ENCODE measurements around the gene ANO7.

Gene ANO7

DNA sequence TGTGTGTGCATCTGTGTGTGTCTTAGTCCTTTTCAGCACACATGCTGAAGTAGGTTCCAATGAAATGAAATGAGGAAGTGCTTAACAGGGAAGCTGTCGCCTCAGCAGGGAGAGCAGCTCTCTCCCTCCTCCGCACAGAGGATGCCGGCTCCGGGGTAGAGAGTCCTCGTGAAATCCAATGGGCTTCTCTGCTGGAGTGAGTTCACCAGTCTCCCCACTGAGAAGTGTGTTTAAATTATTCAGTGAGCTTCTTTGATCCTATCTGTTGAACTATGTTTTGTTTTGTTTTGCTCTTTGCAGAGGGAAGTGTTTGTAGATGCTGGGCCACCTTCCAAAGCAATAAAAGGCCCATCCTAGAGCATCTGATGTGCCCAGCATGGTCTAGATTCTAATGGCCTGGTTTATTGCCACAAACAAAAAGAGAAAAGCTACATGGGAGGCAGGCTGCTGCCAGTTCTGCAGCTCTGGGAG, 31.5 kb upstream of the ANO7 start:
- no peaks in the 10 kb centered on the region for H3K27me3 ChIP-seq (ENCODE audit: control insufficient read depth, low read length)
- H3K27ac ChIP-seq (ENCODE audit: low read depth, low read length), result no peak overlapping the region
- TF ChIP-seq CTCF (IDR thresholded peaks at IDR 0.05; ENCODE audit: low read depth, low read length, poor library complexity, severe bottlenecking) (no peak), EZH2phosphoT487 (IDR thresholded peaks at IDR 0.05; ENCODE audit: borderline replicate concordance, low read length) (no peak)
- no peaks in the 10 kb centered on the region for H3F3A ChIP-seq (ENCODE audit: control insufficient read depth, insufficient read depth)
- H3K9me2 ChIP-seq (replicated peaks; ENCODE audit: control insufficient read depth, low read length), result no peaks in the 10 kb centered on the region
- no peaks in the 10 kb centered on the region for H4K20me1 ChIP-seq (ENCODE audit: control insufficient read depth, insufficient read depth, low read depth, low read length)
- no peaks in the 10 kb centered on the region for H3K9me3 ChIP-seq (ENCODE audit: control insufficient read depth, insufficient read depth, low read length)
- no peaks in the 10 kb centered on the region; the same call in 1 of the 2 replicates for H3K4me1 ChIP-seq (ENCODE audit: control insufficient read depth, low read length)
- peaks cover 16% of the 10 kb centered on the region for H3K79me2 ChIP-seq (ENCODE audit: control insufficient read depth, low read length)
- H3K4me2 ChIP-seq (ENCODE audit: low read length), result no peak overlapping the region
- H3K4me3 ChIP-seq (ENCODE audit: low read length), result no peak overlapping the region
- peaks cover 70% of the 10 kb centered on the region for H3K36me3 ChIP-seq (ENCODE audit: control insufficient read depth, low read length)

DNA sequence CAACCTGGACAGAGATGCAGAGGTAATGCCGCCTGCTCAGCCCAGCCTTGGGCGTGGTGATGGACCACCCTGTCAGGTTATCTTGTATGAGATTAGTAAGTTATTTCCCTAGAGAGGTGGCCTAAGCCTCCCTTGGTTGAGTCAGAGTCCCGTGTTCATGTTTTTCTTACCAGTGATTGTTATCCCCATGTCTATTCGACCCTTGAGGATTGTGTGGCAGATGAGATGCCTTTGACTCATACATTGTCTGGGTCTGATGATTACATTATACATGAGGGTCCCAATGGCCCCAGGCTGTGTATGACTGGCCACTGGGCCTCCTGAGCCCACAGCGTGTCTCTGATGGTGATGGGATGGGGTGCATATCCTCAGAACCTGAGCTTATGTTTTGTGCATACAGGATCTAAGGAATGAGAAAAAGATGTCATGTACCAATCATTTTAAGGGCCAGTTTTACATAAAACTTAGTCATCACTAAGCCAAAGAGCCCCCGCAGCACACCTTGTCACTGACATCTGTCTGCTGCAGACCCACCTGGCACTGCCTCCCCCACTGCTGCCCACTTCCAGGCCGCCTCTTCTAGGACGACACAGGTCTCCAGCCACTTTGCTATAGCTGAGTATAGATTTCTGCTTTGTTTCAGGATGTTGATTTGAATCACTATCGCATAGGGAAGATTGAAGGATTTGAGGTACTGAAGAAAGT, 30.5 kb upstream of the ANO7 start:
- Histone ChIP-seq H3K36me3 (ENCODE audit: control insufficient read depth, low read length) (peaks cover 67% of the 10 kb centered on the region), H3K4me2 (ENCODE audit: low read length) (no peak overlapping the region), H3K27me3 (ENCODE audit: control insufficient read depth, low read length) (no peaks in the 10 kb centered on the region), H3K4me3 (ENCODE audit: low read length) (no peak overlapping the region), H4K20me1 (ENCODE audit: control insufficient read depth, insufficient read depth, low read depth, low read length) (no peaks in the 10 kb centered on the region), H3K27ac (ENCODE audit: low read depth, low read length) (no peak overlapping the region), H3K9me2 (replicated peaks; ENCODE audit: control insufficient read depth, low read length) (no peaks in the 10 kb centered on the region), H3K4me1 (ENCODE audit: control insufficient read depth, low read length) (no peaks in the 10 kb centered on the region), H3K79me2 (ENCODE audit: control insufficient read depth, low read length) (peaks cover 6% of the 10 kb centered on the region), H3K9me3 (ENCODE audit: control insufficient read depth, insufficient read depth, low read length) (no peaks in the 10 kb centered on the region), H3F3A (ENCODE audit: control insufficient read depth, insufficient read depth) (no peaks in the 10 kb centered on the region)
- no peak for TF ChIP-seq EZH2phosphoT487 (IDR thresholded peaks at IDR 0.05; ENCODE audit: borderline replicate concordance, low read length)
- no peak for TF ChIP-seq CTCF (IDR thresholded peaks at IDR 0.05; ENCODE audit: low read depth, low read length, poor library complexity, severe bottlenecking)

DNA sequence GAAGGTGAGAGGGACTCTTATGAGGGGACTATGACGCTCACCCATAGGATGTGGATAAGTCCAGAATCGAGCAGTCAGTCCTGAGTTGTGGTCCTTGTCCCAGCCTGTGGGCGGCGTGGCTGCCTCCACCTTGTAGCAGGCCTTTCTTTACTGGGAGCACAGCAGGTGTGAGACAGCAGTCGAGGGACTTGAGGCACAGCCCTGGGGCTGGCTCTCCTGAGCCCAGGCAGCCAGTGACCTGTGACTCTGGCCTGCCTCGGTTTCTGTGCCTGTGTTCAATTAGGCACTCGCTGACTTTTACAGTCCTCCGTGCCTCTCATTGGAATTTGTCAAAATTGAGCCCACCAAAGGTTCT, 30.0 kb upstream of the ANO7 start:
- Histone ChIP-seq H3K4me2 (ENCODE audit: low read length) (no peak overlapping the region), H3K9me2 (replicated peaks; ENCODE audit: control insufficient read depth, low read length) (no peaks in the 10 kb centered on the region), H3K79me2 (ENCODE audit: control insufficient read depth, low read length) (peaks cover 1% of the 10 kb centered on the region; the same call in 1 of the 2 replicates), H3K36me3 (ENCODE audit: control insufficient read depth, low read length) (peaks cover 67% of the 10 kb centered on the region), H3K27ac (ENCODE audit: low read depth, low read length) (no peak overlapping the region), H3F3A (ENCODE audit: control insufficient read depth, insufficient read depth) (no peaks in the 10 kb centered on the region), H3K27me3 (ENCODE audit: control insufficient read depth, low read length) (no peaks in the 10 kb centered on the region), H3K4me1 (ENCODE audit: control insufficient read depth, low read length) (no peaks in the 10 kb centered on the region), H3K4me3 (ENCODE audit: low read length) (no peak overlapping the region), H3K9me3 (ENCODE audit: control insufficient read depth, insufficient read depth, low read length) (no peaks in the 10 kb centered on the region), H4K20me1 (ENCODE audit: control insufficient read depth, insufficient read depth, low read depth, low read length) (no peaks in the 10 kb centered on the region)
- no peak for TF ChIP-seq EZH2phosphoT487 (IDR thresholded peaks at IDR 0.05; ENCODE audit: borderline replicate concordance, low read length)
- no peak for TF ChIP-seq CTCF (IDR thresholded peaks at IDR 0.05; ENCODE audit: low read depth, low read length, poor library complexity, severe bottlenecking)

Data from DOHH2 (cell line).